Mesenchymal stem cell (in vitro differentiated cells and primary cell): ENCODE measurements around the gene R3HCC1L.

Experiments
- DNase-seq: peaks from one replicate; pipeline ENCODE4 v3.0.0-alpha.2; 2013
- H2AFZ ChIP-seq: one replicate; pipeline ENCODE4 v1.6.1; 2013; ENCODE audit warnings: low read depth, mild to moderate bottlenecking, control low read depth, inconsistent platforms, low read length, moderate library complexity
- H2AK5ac ChIP-seq: 2 replicates; pipeline ENCODE4 v1.6.1; 2013; ENCODE audit warnings: low read length, moderate library complexity, mild to moderate bottlenecking, inconsistent platforms; ENCODE audit not compliant: severe bottlenecking
- H2BK120ac ChIP-seq: one replicate; pipeline ENCODE4 v1.6.1; 2013; ENCODE audit warnings: low read depth, mild to moderate bottlenecking, inconsistent platforms, low read length, moderate library complexity
- H2BK12ac ChIP-seq, 2 experiments: one replicate each; pipeline ENCODE4 v1.6.1; 2013; ENCODE audit warnings: inconsistent platforms in 2 of 2, low read length in 2 of 2, mild to moderate bottlenecking in 2 of 2, moderate library complexity in 2 of 2, control low read depth in 1 of 2
- H2BK15ac ChIP-seq: one replicate; pipeline ENCODE4 v1.6.1; 2013; ENCODE audit warnings: mild to moderate bottlenecking, low read depth, inconsistent platforms; ENCODE audit not compliant: poor library complexity, severe bottlenecking
- H2BK5ac ChIP-seq: 2 replicates; pipeline ENCODE4 v1.6.1; 2013; ENCODE audit warnings: low read depth, mild to moderate bottlenecking, low read length, control low read depth, inconsistent platforms; ENCODE audit not compliant: poor library complexity, severe bottlenecking
- H3K14ac ChIP-seq, 2 experiments: one replicate each; pipeline ENCODE4 v1.6.1; 2013; ENCODE audit warnings: inconsistent platforms in 2 of 2, low read length in 2 of 2, control low read depth in 1 of 2, mild to moderate bottlenecking in 1 of 2, moderate library complexity in 1 of 2
- H3K18ac ChIP-seq, 2 experiments: one replicate each; pipeline ENCODE4 v1.6.1; 2013; ENCODE audit warnings: inconsistent platforms in 2 of 2, low read length in 2 of 2, control low read depth in 1 of 2, low read depth in 1 of 2, mild to moderate bottlenecking in 1 of 2
- H3K23ac ChIP-seq, 2 experiments: one replicate each; pipeline ENCODE4 v1.6.1; 2013; ENCODE audit warnings: inconsistent platforms in 2 of 2, low read length in 2 of 2, mild to moderate bottlenecking in 2 of 2, moderate library complexity in 2 of 2, control low read depth in 1 of 2
- H3K27ac ChIP-seq: 2 replicates; pipeline ENCODE4 v1.5.1; 2013; ENCODE audit warnings: mild to moderate bottlenecking, moderate library complexity, low read length, control low read depth, inconsistent platforms; ENCODE audit not compliant: poor library complexity, severe bottlenecking
- H3K27me3 ChIP-seq, 2 experiments: 2 replicates each; pipeline versions ENCODE4 v1.6.1 to v1.7.0; 2013; ENCODE audit warnings: low read length in 2 of 2, mild to moderate bottlenecking in 2 of 2, moderate library complexity in 2 of 2, control low read depth in 1 of 2, inconsistent platforms in 1 of 2; ENCODE audit not compliant: control insufficient read depth in 1 of 2, insufficient read depth in 1 of 2
- H3K36me3 ChIP-seq, 2 experiments: 2 replicates each; pipeline versions ENCODE4 v1.6.1 to v1.7.0; 2013; ENCODE audit warnings: low read length in 2 of 2, control low read depth in 1 of 2, inconsistent platforms in 1 of 2, low read depth in 1 of 2, mild to moderate bottlenecking in 1 of 2; ENCODE audit not compliant: insufficient read depth in 2 of 2, control insufficient read depth in 1 of 2
- H3K4ac ChIP-seq, 2 experiments: one replicate each; pipeline ENCODE4 v1.6.1; 2013; ENCODE audit warnings: inconsistent platforms in 2 of 2, low read length in 2 of 2, mild to moderate bottlenecking in 2 of 2, moderate library complexity in 2 of 2, control low read depth in 1 of 2, low read depth in 1 of 2
- H3K4me1 ChIP-seq: 2 replicates; pipeline ENCODE4 v1.6.1; 2013; ENCODE audit warnings: low read depth, low read length, control low read depth; ENCODE audit not compliant: control insufficient read depth, insufficient read depth
- H3K4me2 ChIP-seq: 2 replicates; pipeline ENCODE4 v1.6.1; 2013; ENCODE audit warnings: low read length, mild to moderate bottlenecking, inconsistent platforms; ENCODE audit not compliant: poor library complexity, severe bottlenecking
- H3K4me3 ChIP-seq, 2 experiments: 2 replicates each; pipeline versions ENCODE4 v1.5.1 to v1.7.0; 2013; ENCODE audit warnings: low read length in 2 of 2, mild to moderate bottlenecking in 2 of 2, control low read depth in 1 of 2, low read depth in 1 of 2; ENCODE audit not compliant: insufficient read depth in 1 of 2
- H3K79me1 ChIP-seq: replicated peaks from 2 replicates; pipeline ENCODE4 v1.6.1; 2013; ENCODE audit warnings: mild to moderate bottlenecking, control low read depth, low read length, inconsistent platforms; ENCODE audit not compliant: poor library complexity, severe bottlenecking
- H3K9ac ChIP-seq: 2 replicates; pipeline ENCODE4 v1.7.0; 2013; ENCODE audit warnings: mild to moderate bottlenecking, low read length, moderate library complexity
- H3K9me3 ChIP-seq: 2 replicates; pipeline ENCODE4 v1.7.0; 2013; ENCODE audit warnings: mild to moderate bottlenecking, low read length; ENCODE audit not compliant: control insufficient read depth
- H4K8ac ChIP-seq: one replicate; pipeline ENCODE4 v1.6.1; 2013; ENCODE audit warnings: inconsistent platforms, mild to moderate bottlenecking, low read length, moderate library complexity
- H4K91ac ChIP-seq: one replicate; pipeline ENCODE4 v1.6.1; 2013; ENCODE audit warnings: mild to moderate bottlenecking, low read length, inconsistent platforms
- WGBS: methylation state at CpG from one replicate; pipeline ENCODE4 v1.1.7; 2013; ENCODE audit warnings: mixed read lengths; 5-methylcytosine and 5-hydroxymethylcytosine counted together

R3HCC1L gene

GRCh38 chr10:98201760-98202159 lies 67.3 kb downstream of the R3HCC1L start:
- H3K23ac ChIP-seq = no peak overlapping the region
- H2AK5ac ChIP-seq = no peak overlapping the region
- no peak overlapping the region for H4K91ac ChIP-seq
- no peak overlapping the region for H2BK12ac ChIP-seq
- no peak overlapping the region for H3K18ac ChIP-seq
- no peak overlapping the region for H3K4me3 ChIP-seq
- no peak overlapping the region for H2BK15ac ChIP-seq
- H2AFZ ChIP-seq = no peak overlapping the region
- H3K4ac ChIP-seq = no peak overlapping the region
- no peaks in the 10 kb centered on the region for H3K36me3 ChIP-seq
- no peak overlapping the region for H3K14ac ChIP-seq
- no peak overlapping the region for H4K8ac ChIP-seq
- H3K4me2 ChIP-seq = no peak overlapping the region
- WGBS = 97% methylated on average over 5 of the region's 5 CpGs
- no peak for DNase-seq
- H3K79me1 ChIP-seq = peaks cover 13% of the 10 kb centered on the region
- no peaks in the 10 kb centered on the region for H3K4me1 ChIP-seq
- no peak overlapping the region for H3K27ac ChIP-seq
- no peaks in the 10 kb centered on the region for H3K9me3 ChIP-seq
- no peak overlapping the region for H2BK120ac ChIP-seq
- H3K9ac ChIP-seq = no peak overlapping the region
- H2BK5ac ChIP-seq = no peak overlapping the region
- H3K27me3 ChIP-seq = no peaks in the 10 kb centered on the region

DNA sequence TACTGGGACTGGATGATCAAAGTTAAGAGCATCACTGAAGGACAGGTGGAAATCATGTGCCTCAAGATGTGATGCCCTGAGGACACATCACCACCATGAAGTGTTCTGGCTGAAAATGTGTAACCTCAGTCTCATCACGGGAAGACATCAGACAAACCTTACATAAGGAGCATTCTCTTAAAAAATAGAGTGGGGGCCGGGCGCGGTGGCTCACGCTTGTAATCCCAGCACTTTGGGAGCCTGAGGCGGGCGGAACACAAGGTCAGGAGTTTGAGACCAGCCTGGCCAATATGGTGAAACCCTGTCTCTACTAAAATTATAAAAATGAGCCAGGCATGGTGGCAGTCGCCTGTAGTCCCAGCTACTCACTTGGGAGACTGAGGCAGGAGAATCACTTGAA lies 67.9 kb downstream of the R3HCC1L start:
- Histone ChIP-seq H4K8ac (no peak overlapping the region), H2AFZ (no peak overlapping the region), H3K4me1 (no peaks in the 10 kb centered on the region), H3K18ac (no peak overlapping the region), H3K36me3 (no peaks in the 10 kb centered on the region), H3K4me3 (no peak overlapping the region), H3K23ac (no peak overlapping the region), H3K4ac (no peak overlapping the region), H2BK12ac (no peak overlapping the region), H3K27me3 (no peaks in the 10 kb centered on the region), H3K79me1 (peaks cover 7% of the 10 kb centered on the region), H3K9me3 (no peaks in the 10 kb centered on the region), H3K9ac (no peak overlapping the region), H4K91ac (no peak overlapping the region), H3K4me2 (no peak overlapping the region), H2BK5ac (no peak overlapping the region), H3K27ac (no peak overlapping the region), H2AK5ac (no peak overlapping the region), H3K14ac (no peak overlapping the region), H2BK120ac (no peak overlapping the region), H2BK15ac (no peak overlapping the region)
- no peak for DNase-seq
- over 99% methylated on average over 8 of the region's 8 CpGs for WGBS

- H3K27ac ChIP-seq = no peak overlapping the region
- DNase-seq = no peak
- no peak overlapping the region for H3K18ac ChIP-seq
- H3K9ac ChIP-seq = no peak overlapping the region
- no peaks in the 10 kb centered on the region for H3K9me3 ChIP-seq
- peaks cover 10% of the 10 kb centered on the region for H3K79me1 ChIP-seq
- no peak overlapping the region for H3K4ac ChIP-seq
- H2BK5ac ChIP-seq = no peak overlapping the region
- no peak overlapping the region for H3K4me3 ChIP-seq
- H4K8ac ChIP-seq = no peak overlapping the region
- no peak overlapping the region for H3K4me2 ChIP-seq
- no peaks in the 10 kb centered on the region for H3K27me3 ChIP-seq
- H2AFZ ChIP-seq = no peak overlapping the region
- H3K23ac ChIP-seq = no peak overlapping the region
- no peak overlapping the region for H2BK15ac ChIP-seq
- no peaks in the 10 kb centered on the region for H3K4me1 ChIP-seq
- no peak overlapping the region for H2AK5ac ChIP-seq
- 100% methylated on average over 1 of the region's 2 CpGs for WGBS
- no peak overlapping the region for H2BK120ac ChIP-seq
- H3K36me3 ChIP-seq = peaks cover 0 to 28% of the 10 kb centered on the region in 2 experiments
- H3K14ac ChIP-seq = no peak overlapping the region
- no peak overlapping the region for H2BK12ac ChIP-seq
- H4K91ac ChIP-seq = no peak overlapping the region
These were observed 70.9 kb downstream of the R3HCC1L start for GRCh38 chr10:98205351-98205750.

- H4K8ac ChIP-seq = no peak overlapping the region
- H2BK120ac ChIP-seq = no peak overlapping the region
- 85% methylated on average over 1 of the region's 2 CpGs for WGBS
- no peak for DNase-seq
- H3K79me1 ChIP-seq = peaks cover 15% of the 10 kb centered on the region
- H2AK5ac ChIP-seq = no peak overlapping the region
- H3K18ac ChIP-seq = no peak overlapping the region
- H3K9ac ChIP-seq = no peak overlapping the region
- H3K4ac ChIP-seq = no peak overlapping the region
- no peak overlapping the region for H2BK5ac ChIP-seq
- no peak overlapping the region for H3K14ac ChIP-seq
- H2BK12ac ChIP-seq = no peak overlapping the region
- H2AFZ ChIP-seq = no peak overlapping the region
- no peak overlapping the region for H4K91ac ChIP-seq
- peaks cover 0 to 40% of the 10 kb centered on the region in 2 experiments for H3K36me3 ChIP-seq
- no peaks in the 10 kb centered on the region for H3K9me3 ChIP-seq
- H3K4me3 ChIP-seq = no peak overlapping the region
- no peak overlapping the region for H3K27ac ChIP-seq
- no peaks in the 10 kb centered on the region for H3K4me1 ChIP-seq
- no peak overlapping the region for H3K23ac ChIP-seq
- H3K27me3 ChIP-seq = no peaks in the 10 kb centered on the region
- H2BK15ac ChIP-seq = no peak overlapping the region
- no peak overlapping the region for H3K4me2 ChIP-seq
These were observed 74.5 kb downstream of the R3HCC1L start for GRCh38 chr10:98208925-98209324.
